ENCODE measurements around the gene STRC.
"Not testable (repeated sequence)": the region's sequence is repeated elsewhere in the genome, so short reads cannot be mapped to it uniquely, and the experiment has no call there.

The STRC gene

GRCh38 chr15:43600200-43600599 is 18.4 kb downstream of the STRC start:
- H3K4me1 ChIP-seq = peaks cover 13% of the 10 kb centered on the region
- H3K36me3 ChIP-seq; H3K9me3 ChIP-seq; H3K4me3 ChIP-seq (ENCODE audit: low read depth, low read length); DNase-seq; H3K27me3 ChIP-seq: not testable (repeated sequence)

GRCh38 chr15:43599131-43599530 is 19.5 kb downstream of the STRC start:
- not testable (repeated sequence) for H3K4me3 ChIP-seq (ENCODE audit: low read depth, low read length); H3K36me3 ChIP-seq; H3K27me3 ChIP-seq; H3K9me3 ChIP-seq; DNase-seq
- H3K4me1 ChIP-seq = peaks cover 13% of the 10 kb centered on the region

- not testable (repeated sequence) for H3K4me1 ChIP-seq; H3K9me3 ChIP-seq; H3K36me3 ChIP-seq; H3K4me3 ChIP-seq (ENCODE audit: low read depth, low read length); H3K27me3 ChIP-seq; DNase-seq
Measured at GRCh38 chr15:43593328-43594190, 25.0 kb downstream of the STRC start, which contains the start of gene CKMT1B. Gene CKMT1B (plus strand): TSS chr15:43594027. CDS start chr15:43594219, 192 bp downstream.

- H3K36me3 ChIP-seq; H3K4me1 ChIP-seq; H3K27me3 ChIP-seq; H3K4me3 ChIP-seq (ENCODE audit: low read depth, low read length); DNase-seq; H3K9me3 ChIP-seq: not testable (repeated sequence)
Measured at GRCh38 chr15:43592841-43593240, 25.8 kb downstream of the STRC start.

- not testable (repeated sequence) for H3K36me3 ChIP-seq; DNase-seq; H3K4me3 ChIP-seq (ENCODE audit: low read depth, low read length); H3K9me3 ChIP-seq; H3K4me1 ChIP-seq; H3K27me3 ChIP-seq
Measured at GRCh38 chr15:43589778-43590466, 28.7 kb downstream of the STRC start, which contains the start of gene PPIP5K1. Gene PPIP5K1 (minus strand): TSS chr15:43590208. CDS start chr15:43584504, 5,704 bp downstream.

- H3K4me1 ChIP-seq = not testable (repeated sequence)
Measured at GRCh38 chr15:43574607-43575006, 44.0 kb downstream of the STRC start.

GRCh38 chr15:43566615-43567014 is 52.0 kb downstream of the STRC start:
- H3K9me3 ChIP-seq = not testable (repeated sequence)

More at GRCh38 chr15:43574607-43575006, 44.0 kb downstream of the STRC start:
- DNase-seq; H3K27me3 ChIP-seq; H3K9me3 ChIP-seq; H3K4me3 ChIP-seq (ENCODE audit: low read depth, low read length); H3K36me3 ChIP-seq: not testable (repeated sequence)

GRCh38 chr15:43563793-43564192 is 54.8 kb downstream of the STRC start:
- DNase-seq = not testable (repeated sequence)

More at GRCh38 chr15:43566615-43567014, 52.0 kb downstream of the STRC start:
- DNase-seq; H3K4me3 ChIP-seq (ENCODE audit: low read depth, low read length); H3K36me3 ChIP-seq; H3K27me3 ChIP-seq; H3K4me1 ChIP-seq: not testable (repeated sequence)

GRCh38 chr15:43562753-43563152 is 55.8 kb downstream of the STRC start:
- not testable (repeated sequence) for H3K36me3 ChIP-seq; H3K9me3 ChIP-seq; H3K4me3 ChIP-seq (ENCODE audit: low read depth, low read length); H3K27me3 ChIP-seq; H3K4me1 ChIP-seq; DNase-seq

More at GRCh38 chr15:43563793-43564192, 54.8 kb downstream of the STRC start:
- H3K4me3 ChIP-seq (ENCODE audit: low read depth, low read length); H3K27me3 ChIP-seq; H3K9me3 ChIP-seq; H3K36me3 ChIP-seq; H3K4me1 ChIP-seq: not testable (repeated sequence)

- no peak for DNase-seq
- no peaks in the 10 kb centered on the region for H3K27me3 ChIP-seq
- no peak for TF ChIP-seq CTCF (IDR thresholded peaks at IDR 0.05; ENCODE audit: low read depth, low read length)
- no peak overlapping the region for H3K4me3 ChIP-seq (ENCODE audit: low read depth, low read length)
- no peaks in the 10 kb centered on the region for H3K9me3 ChIP-seq
- H3K36me3 ChIP-seq = peaks cover 4% of the 10 kb centered on the region
- H3K4me1 ChIP-seq = no peaks in the 10 kb centered on the region
Measured at GRCh38 chr15:43552986-43553385, 65.6 kb downstream of the STRC start.
